Transverse colon (tissue), 4 donors: ENCODE results near the gene OBSL1.

Experiments used
- POLR2AphosphoS5 ChIP-seq, 3 donors: sonication (generic); formaldehyde crosslinking; IDR thresholded peaks; one replicate each; pipeline ENCODE4 v1.6.1; 2016; ENCODE audit warnings: antibody characterized with exemption in 3 of 3
- TF ChIP-seq, protein P1 (sequence below), 5 experiments: fragments of 200-600 bp in 3 of 5; fragments of 450-650 bp in 2 of 5; sonication (generic) in 3 of 5; IDR thresholded peaks; 1 replicate in 2 of 5; 2 replicates in 3 of 5; pipeline ENCODE4 v1.5.1; 2016 to 2017; ENCODE audit warnings: antibody characterized with exemption in 5 of 5, inconsistent platforms in 3 of 5, mild to moderate bottlenecking in 2 of 5, moderate library complexity in 1 of 5

DNA sequence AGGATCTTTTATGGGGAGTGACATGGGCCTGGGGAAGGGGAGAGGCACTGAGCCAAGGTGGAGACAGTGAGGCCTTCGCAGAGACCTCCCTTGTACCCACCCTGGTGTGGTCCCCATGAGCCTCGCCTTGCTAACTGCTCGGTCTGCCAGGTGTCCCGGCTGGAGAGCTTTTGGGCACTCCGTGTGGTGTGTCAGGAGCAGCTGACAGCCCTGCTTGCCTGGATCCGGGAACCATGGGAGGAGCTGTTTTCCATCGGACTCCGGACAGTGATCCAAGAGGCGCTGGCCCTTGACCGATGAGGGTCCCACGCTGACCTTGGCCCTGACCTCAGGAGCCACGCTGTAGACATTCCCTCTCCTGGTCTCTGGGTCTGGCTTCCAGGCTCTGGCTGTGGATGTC, 44.6 kb upstream of the OBSL1 start:
- TF ChIP-seq, protein P1, sequence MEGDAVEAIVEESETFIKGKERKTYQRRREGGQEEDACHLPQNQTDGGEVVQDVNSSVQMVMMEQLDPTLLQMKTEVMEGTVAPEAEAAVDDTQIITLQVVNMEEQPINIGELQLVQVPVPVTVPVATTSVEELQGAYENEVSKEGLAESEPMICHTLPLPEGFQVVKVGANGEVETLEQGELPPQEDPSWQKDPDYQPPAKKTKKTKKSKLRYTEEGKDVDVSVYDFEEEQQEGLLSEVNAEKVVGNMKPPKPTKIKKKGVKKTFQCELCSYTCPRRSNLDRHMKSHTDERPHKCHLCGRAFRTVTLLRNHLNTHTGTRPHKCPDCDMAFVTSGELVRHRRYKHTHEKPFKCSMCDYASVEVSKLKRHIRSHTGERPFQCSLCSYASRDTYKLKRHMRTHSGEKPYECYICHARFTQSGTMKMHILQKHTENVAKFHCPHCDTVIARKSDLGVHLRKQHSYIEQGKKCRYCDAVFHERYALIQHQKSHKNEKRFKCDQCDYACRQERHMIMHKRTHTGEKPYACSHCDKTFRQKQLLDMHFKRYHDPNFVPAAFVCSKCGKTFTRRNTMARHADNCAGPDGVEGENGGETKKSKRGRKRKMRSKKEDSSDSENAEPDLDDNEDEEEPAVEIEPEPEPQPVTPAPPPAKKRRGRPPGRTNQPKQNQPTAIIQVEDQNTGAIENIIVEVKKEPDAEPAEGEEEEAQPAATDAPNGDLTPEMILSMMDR (IDR thresholded peaks at IDR 0.05): no peak
- TF ChIP-seq POLR2AphosphoS5 (IDR thresholded peaks at IDR 0.05): no peak
